Ishikawa (cell line): Measurements from ENCODE around the gene RAF1.

Source experiments
- CEBPB ChIP-seq: IDR thresholded peaks from 2 replicates; pipeline ENCODE4 v1.6.1; 2012
- EP300 ChIP-seq: IDR thresholded peaks from 2 replicates; pipeline ENCODE4 v1.6.1; 2012; ENCODE audit warnings: borderline replicate concordance
- MAX ChIP-seq: IDR thresholded peaks from 2 replicates; pipeline ENCODE4 v1.6.1; 2012
- RAD21 ChIP-seq: IDR thresholded peaks from 2 replicates; pipeline ENCODE4 v1.6.1; 2012; ENCODE audit warnings: low read depth
- TAF1 ChIP-seq: IDR thresholded peaks from 2 replicates; pipeline ENCODE4 v1.6.1; 2012; ENCODE audit warnings: low read depth, mild to moderate bottlenecking
- TCF12 ChIP-seq: IDR thresholded peaks from 2 replicates; pipeline ENCODE4 v1.6.1; 2012; ENCODE audit warnings: low read depth
- TEAD4 ChIP-seq: IDR thresholded peaks from 2 replicates; pipeline ENCODE4 v1.6.1; 2012
- YY1 ChIP-seq: IDR thresholded peaks from 2 replicates; pipeline ENCODE4 v1.6.1; 2012; ENCODE audit warnings: low read depth

GRCh38 chr3:12705374-12705926 lies 41.5 kb upstream of the RAF1 start:
- no peak for TF ChIP-seq TCF12
- TF ChIP-seq TAF1: no peak
- TF ChIP-seq RAD21: no peak
- no peak for TF ChIP-seq EP300
- no peak for TF ChIP-seq MAX
- no peak for TF ChIP-seq CEBPB
- TF ChIP-seq YY1: no peak
- no peak for TF ChIP-seq TEAD4
